ENCODE measurements around the gene CLDN24. TPM values are rescaled to one million over a fixed set of nuclear protein-coding genes. Genes with fewer than 3 reads are reported as not detected.

CLDN24 gene
- total RNA-seq, 1 experiment from 2014 or later = not detected

DNA sequence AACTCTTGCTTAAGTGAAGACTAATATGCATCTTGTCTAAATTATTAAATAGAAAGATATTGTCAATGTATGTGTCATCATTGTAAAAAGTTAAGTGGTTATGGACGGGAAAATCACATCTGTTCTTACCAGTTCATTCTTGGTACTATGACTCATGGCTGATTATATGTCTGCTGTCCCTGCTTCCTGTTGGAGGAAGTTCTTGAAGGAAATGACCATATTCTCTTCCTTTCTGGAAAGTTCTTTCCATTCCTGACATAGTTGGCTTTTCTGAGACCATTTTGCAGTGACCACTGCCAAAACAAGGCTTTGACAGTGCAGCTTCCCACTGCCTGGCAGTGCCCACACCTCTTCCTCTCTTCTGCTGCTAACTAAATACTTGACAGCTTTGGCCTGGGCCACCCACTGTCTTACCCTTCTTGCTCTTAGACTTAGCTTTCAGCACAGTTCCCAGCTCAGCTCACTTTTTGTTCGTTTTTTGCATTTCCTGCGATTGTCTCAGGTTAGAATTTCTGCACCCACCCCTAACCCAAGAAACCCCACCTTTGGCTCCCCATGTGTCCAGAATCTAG, 13.2 kb upstream of the CLDN24 start (continued):
- TF ChIP-seq MAX (IDR thresholded peaks at IDR 0.05) (peak; percentile 73; the same call in 1 of the 2 replicates), EZH2phosphoT487 (IDR thresholded peaks at IDR 0.05; ENCODE audit: borderline replicate concordance) (no peak)

DNA sequence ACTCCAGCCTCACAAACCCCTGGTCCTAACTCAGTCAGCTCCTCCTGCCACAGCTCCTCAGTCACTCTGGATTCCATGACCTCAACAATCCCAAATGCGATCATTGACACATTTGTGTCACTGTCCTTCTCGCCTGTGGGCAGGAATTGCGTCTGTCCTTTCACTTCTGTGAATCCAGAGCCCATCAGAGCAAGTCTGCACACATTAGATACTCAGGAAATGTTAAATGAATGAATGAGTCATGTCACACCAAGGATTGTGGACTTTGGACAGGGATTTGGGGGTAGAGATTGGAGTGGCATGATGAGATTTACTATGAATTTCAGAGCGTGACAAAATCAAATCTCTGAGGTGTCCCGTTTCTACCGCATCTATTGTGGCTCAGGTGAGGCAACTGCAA, 11.8 kb upstream of the CLDN24 start:
- Histone ChIP-seq H3K4me2 (ENCODE audit: low read length) (peak overlapping the region; percentile 83), H3K36me3 (ENCODE audit: control insufficient read depth in 1 of 2, insufficient read depth in 2 of 2, low read length in 2 of 2) (no peaks in the 10 kb centered on the region), H3K9ac (ENCODE audit: low read length) (0 out of 2 replicates have a peak overlapping the region, but pooled peaks have one; percentile 21), H3K27ac (ENCODE audit: low read depth, low read length) (peak overlapping the region; percentile 3; the same call in 1 of the 2 replicates), H4K20me1 (ENCODE audit: insufficient read depth) (no peaks in the 10 kb centered on the region), H3K4me3 (replicated peaks in 1 of 2; ENCODE audit: low read depth in 1 of 2, low read length in 2 of 2) (peak overlapping the region in 1 of 2 experiments; percentile 44; a peak in 2 of 4 replicates), H3K4me1 (ENCODE audit: control insufficient read depth in 1 of 2, insufficient read depth in 2 of 2, low read length in 2 of 2) (peaks cover 40 to 51% of the 10 kb centered on the region in 2 experiments), H3K79me2 (ENCODE audit: insufficient read depth, low read length) (no peaks in the 10 kb centered on the region), H3K9me2 (ENCODE audit: insufficient read depth) (no peaks in the 10 kb centered on the region), H3K9me3 (ENCODE audit: control insufficient read depth in 1 of 2, insufficient read depth in 1 of 2, low read depth in 1 of 2, low read length in 2 of 2) (peaks cover 0 to 3% of the 10 kb centered on the region in 2 experiments; a peak in 1 of 4 replicates), H3K27me3 (ENCODE audit: insufficient read depth, low read length) (no peaks in the 10 kb centered on the region), H2AFZ (ENCODE audit: low read depth, low read length, poor library complexity, severe bottlenecking) (peak overlapping the region; percentile 1)
- ChIA-PET CTCF (no interaction called here), RAD21 (ENCODE audit: low non-redundant PET in 1 of 2, low total read pairs in 2 of 2, uncharacterized antibody in 2 of 2, unreplicated experiment in 2 of 2) (no interaction called here), POLR2A (no interaction called here)
- DNase-seq (ENCODE audit: low read depth, low spot score) (peak; percentile 62), ATAC-seq (peak; percentile 64)
- BruUV-seq (replicated peaks) = no TSS peak
- TF ChIP-seq EGR1 (IDR thresholded peaks at IDR 0.05; ENCODE audit: low read depth) = no peak
- TF ChIP-seq FOSL1 (IDR thresholded peaks at IDR 0.05; ENCODE audit: low read depth) = peak; percentile 71
- peak; percentile 73 for TF ChIP-seq JUND (IDR thresholded peaks at IDR 0.05)
- peak; percentile 40; the same call in 1 of the 2 replicates for TF ChIP-seq MAX (IDR thresholded peaks at IDR 0.05)
- no peak for TF ChIP-seq ZFX (IDR thresholded peaks at IDR 0.05)
- TF ChIP-seq, protein P1, sequence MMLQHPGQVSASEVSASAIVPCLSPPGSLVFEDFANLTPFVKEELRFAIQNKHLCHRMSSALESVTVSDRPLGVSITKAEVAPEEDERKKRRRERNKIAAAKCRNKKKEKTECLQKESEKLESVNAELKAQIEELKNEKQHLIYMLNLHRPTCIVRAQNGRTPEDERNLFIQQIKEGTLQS (IDR thresholded peaks at IDR 0.05) = no peak
- no peak for TF ChIP-seq RAD21 (IDR thresholded peaks at IDR 0.05; ENCODE audit: low read depth)
- TF ChIP-seq CEBPB (IDR thresholded peaks at IDR 0.05; ENCODE audit: low read depth) = no peak
- no peak for TF ChIP-seq SRF (IDR thresholded peaks at IDR 0.05; ENCODE audit: low read depth)
- no peak for TF ChIP-seq YY1 (IDR thresholded peaks at IDR 0.05; ENCODE audit: extremely low read depth, insufficient replicate concordance, low read depth, low read length)
- peak; percentile 48 for TF ChIP-seq CBX3 (IDR thresholded peaks at IDR 0.05; ENCODE audit: low read depth)
- no peak for TF ChIP-seq TCF7L2 (IDR thresholded peaks at IDR 0.05; ENCODE audit: borderline replicate concordance, extremely low read depth, insufficient read depth, insufficient read length)
- no peak for TF ChIP-seq ELF1 (IDR thresholded peaks at IDR 0.05; ENCODE audit: borderline replicate concordance, low read depth)
- TF ChIP-seq ZNF274 (IDR thresholded peaks at IDR 0.05; ENCODE audit: low read depth, low read length) = no peak
- TF ChIP-seq POLR2AphosphoS5 (IDR thresholded peaks at IDR 0.05; ENCODE audit: low read depth, low read length) = no peak
- TF ChIP-seq SP1 (IDR thresholded peaks at IDR 0.05; ENCODE audit: low read depth) = peak; percentile 81
- TF ChIP-seq, protein P2, sequence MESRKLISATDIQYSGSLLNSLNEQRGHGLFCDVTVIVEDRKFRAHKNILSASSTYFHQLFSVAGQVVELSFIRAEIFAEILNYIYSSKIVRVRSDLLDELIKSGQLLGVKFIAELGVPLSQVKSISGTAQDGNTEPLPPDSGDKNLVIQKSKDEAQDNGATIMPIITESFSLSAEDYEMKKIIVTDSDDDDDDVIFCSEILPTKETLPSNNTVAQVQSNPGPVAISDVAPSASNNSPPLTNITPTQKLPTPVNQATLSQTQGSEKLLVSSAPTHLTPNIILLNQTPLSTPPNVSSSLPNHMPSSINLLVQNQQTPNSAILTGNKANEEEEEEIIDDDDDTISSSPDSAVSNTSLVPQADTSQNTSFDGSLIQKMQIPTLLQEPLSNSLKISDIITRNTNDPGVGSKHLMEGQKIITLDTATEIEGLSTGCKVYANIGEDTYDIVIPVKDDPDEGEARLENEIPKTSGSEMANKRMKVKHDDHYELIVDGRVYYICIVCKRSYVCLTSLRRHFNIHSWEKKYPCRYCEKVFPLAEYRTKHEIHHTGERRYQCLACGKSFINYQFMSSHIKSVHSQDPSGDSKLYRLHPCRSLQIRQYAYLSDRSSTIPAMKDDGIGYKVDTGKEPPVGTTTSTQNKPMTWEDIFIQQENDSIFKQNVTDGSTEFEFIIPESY (IDR thresholded peaks at IDR 0.05; ENCODE audit: extremely low read depth, insufficient replicate concordance, low read length) = no peak
- peak; percentile 59; the same call in 1 of the 2 replicates for TF ChIP-seq SIN3A (IDR thresholded peaks at IDR 0.05; ENCODE audit: low read depth)
- intact Hi-C loops (cut with micrococcal nuclease) = no loop called here
